Neuronal stem cell (in vitro differentiated cells): ENCODE results near the gene SLC6A11.

Experiments
- DNase-seq: peaks from one replicate; pipeline ENCODE4 v3.0.0-alpha.2; 2013; ENCODE audit warnings: low spot score
- H2AFZ ChIP-seq: one replicate; pipeline ENCODE4 v1.6.1; 2013; ENCODE audit warnings: mild to moderate bottlenecking, low read length, inconsistent platforms
- H2AK5ac ChIP-seq: 2 replicates; pipeline ENCODE4 v1.6.1; 2013; ENCODE audit warnings: low read depth, mild to moderate bottlenecking, inconsistent platforms, low read length, moderate library complexity, mixed read lengths
- H2BK120ac ChIP-seq: 2 replicates; pipeline ENCODE4 v1.6.1; 2013; ENCODE audit warnings: low read depth, mild to moderate bottlenecking, inconsistent platforms, low read length, moderate library complexity, mixed read lengths
- H2BK12ac ChIP-seq: one replicate; pipeline ENCODE4 v1.6.1; 2013; ENCODE audit warnings: low read length, inconsistent platforms
- H2BK15ac ChIP-seq: 2 replicates; pipeline ENCODE4 v1.6.1; 2013; ENCODE audit warnings: mild to moderate bottlenecking, low read length, inconsistent platforms, mixed read lengths
- H2BK5ac ChIP-seq: one replicate; pipeline ENCODE4 v1.6.1; 2013; ENCODE audit warnings: inconsistent platforms, mild to moderate bottlenecking, low read length, moderate library complexity
- H3K14ac ChIP-seq: one replicate; pipeline ENCODE4 v1.6.1; 2013; ENCODE audit warnings: low read length, inconsistent platforms
- H3K18ac ChIP-seq: 2 replicates; pipeline ENCODE4 v1.6.1; 2013; ENCODE audit warnings: low read length, inconsistent platforms
- H3K23ac ChIP-seq: 2 replicates; pipeline ENCODE4 v1.6.1; 2013; ENCODE audit warnings: low read depth, mild to moderate bottlenecking, mixed read lengths, low read length, inconsistent platforms; ENCODE audit not compliant: poor library complexity
- H3K27ac ChIP-seq: replicated peaks from 3 replicates; pipeline ENCODE4 v1.5.1; 2013; ENCODE audit warnings: low read length, inconsistent platforms
- H3K27me3 ChIP-seq, 3 experiments: 2 replicates each; pipeline ENCODE4 v1.6.1; 2013; ENCODE audit warnings: low read length in 3 of 3, mild to moderate bottlenecking in 2 of 3, inconsistent platforms in 1 of 3, low read depth in 1 of 3, mixed read lengths in 1 of 3, moderate library complexity in 1 of 3; ENCODE audit not compliant: control insufficient read depth in 3 of 3, insufficient read depth in 3 of 3
- H3K36me3 ChIP-seq, 2 donors: replicated peaks in 1 of 2; 2 replicates each; pipeline ENCODE4 v1.6.1; 2013; ENCODE audit warnings: low read length in 2 of 2; ENCODE audit not compliant: control insufficient read depth in 2 of 2, insufficient read depth in 2 of 2
- H3K4ac ChIP-seq: 2 replicates; pipeline ENCODE4 v1.6.1; 2013; ENCODE audit warnings: inconsistent platforms, mild to moderate bottlenecking, low read length, moderate library complexity
- H3K4me1 ChIP-seq, 2 donors: 1 replicate in 1 of 2; 2 replicates in 1 of 2; pipeline ENCODE4 v1.6.1; 2013; ENCODE audit warnings: low read length in 2 of 2, low read depth in 1 of 2; ENCODE audit not compliant: control insufficient read depth in 2 of 2, insufficient read depth in 1 of 2
- H3K4me2 ChIP-seq: one replicate; pipeline ENCODE4 v1.6.1; 2013; ENCODE audit warnings: mild to moderate bottlenecking, low read length, inconsistent platforms; ENCODE audit not compliant: insufficient read depth, poor library complexity, severe bottlenecking
- H3K4me3 ChIP-seq, 2 donors: 2 replicates each; pipeline ENCODE4 v1.5.1; 2013; ENCODE audit warnings: low read length in 2 of 2, mild to moderate bottlenecking in 2 of 2, inconsistent platforms in 1 of 2, moderate library complexity in 1 of 2
- H3K79me1 ChIP-seq: one replicate; pipeline ENCODE4 v1.6.1; 2013; ENCODE audit warnings: low read depth, mild to moderate bottlenecking, inconsistent platforms, low read length, moderate library complexity
- H3K9ac ChIP-seq: one replicate; pipeline ENCODE4 v1.6.1; 2013; ENCODE audit warnings: mild to moderate bottlenecking, low read depth, low read length, inconsistent platforms; ENCODE audit not compliant: poor library complexity
- H3K9me3 ChIP-seq, 2 donors: replicated peaks in 1 of 2; 2 replicates each; pipeline versions ENCODE3 to v1.6.1; 2013; ENCODE audit warnings: low read length in 2 of 2, mild to moderate bottlenecking in 2 of 2, inconsistent platforms in 1 of 2, low read depth in 1 of 2, mixed read lengths in 1 of 2, moderate library complexity in 1 of 2; ENCODE audit not compliant: control insufficient read depth in 2 of 2, insufficient read depth in 1 of 2
- H4K8ac ChIP-seq: one replicate; pipeline ENCODE4 v1.6.1; 2013; ENCODE audit warnings: low read depth, mild to moderate bottlenecking, inconsistent platforms, low read length, moderate library complexity
- H4K91ac ChIP-seq: one replicate; pipeline ENCODE4 v1.6.1; 2013; ENCODE audit warnings: low read length, low read depth, mild to moderate bottlenecking, inconsistent platforms; ENCODE audit not compliant: poor library complexity
- WGBS, 2 donors: extraction: QIAGEN DNeasy Blood & Tissue Kit; methylation state at CpG; one replicate each; pipeline ENCODE4 v1.1.7; 2013; ENCODE audit warnings: missing lambda C conversion rate in 2 of 2, mixed read lengths in 1 of 2; ENCODE audit not compliant: insufficient read length in 2 of 2, insufficient replicate concordance in 1 of 2; ENCODE audit errors: extremely low coverage in 2 of 2; 5-methylcytosine and 5-hydroxymethylcytosine counted together

Gene SLC6A11

GRCh38 chr3:10974131-10974530 lies 158.1 kb downstream of the SLC6A11 start:
- no peak overlapping the region for H3K27ac ChIP-seq
- H3K4ac ChIP-seq: no peak overlapping the region
- H2BK120ac ChIP-seq: no peak overlapping the region
- H2AK5ac ChIP-seq: no peak overlapping the region
- peaks cover 0 to 7% of the 10 kb centered on the region in 2 donors for H3K4me1 ChIP-seq
- no peak overlapping the region for H2BK15ac ChIP-seq
- no peak overlapping the region for H4K8ac ChIP-seq
- H3K9ac ChIP-seq: no peak overlapping the region
- H4K91ac ChIP-seq: no peak overlapping the region
- no peaks in the 10 kb centered on the region for H3K36me3 ChIP-seq
- no peak overlapping the region for H2AFZ ChIP-seq
- no peak overlapping the region for H3K23ac ChIP-seq
- no peak overlapping the region for H3K4me2 ChIP-seq
- no peak overlapping the region for H2BK12ac ChIP-seq
- H2BK5ac ChIP-seq: no peak overlapping the region
- DNase-seq: no peak
- no peak overlapping the region for H3K18ac ChIP-seq
- peaks cover 0 to 4% (median 0%) of the 10 kb centered on the region in 3 experiments for H3K27me3 ChIP-seq
- WGBS, 2 donors: no CpG with 5 or more reads among the region's 7 CpGs
- no peak overlapping the region for H3K4me3 ChIP-seq
- H3K79me1 ChIP-seq: no peaks in the 10 kb centered on the region
- H3K9me3 ChIP-seq: no peaks in the 10 kb centered on the region
- no peak overlapping the region for H3K14ac ChIP-seq

- Histone ChIP-seq H2AK5ac (no peak overlapping the region), H3K4ac (no peak overlapping the region), H3K9me3 (no peaks in the 10 kb centered on the region), H2BK120ac (no peak overlapping the region), H4K91ac (no peak overlapping the region), H3K18ac (no peak overlapping the region), H2AFZ (no peak overlapping the region), H3K4me3 (no peak overlapping the region), H3K9ac (no peak overlapping the region), H3K23ac (no peak overlapping the region), H2BK5ac (no peak overlapping the region), H3K4me2 (no peak overlapping the region), H4K8ac (no peak overlapping the region), H3K4me1 (peaks cover 0 to 7% of the 10 kb centered on the region in 2 donors), H2BK12ac (no peak overlapping the region), H3K27me3 (peaks cover 0 to 4% (median 0%) of the 10 kb centered on the region in 3 experiments), H3K79me1 (no peaks in the 10 kb centered on the region), H3K36me3 (no peaks in the 10 kb centered on the region), H3K14ac (no peak overlapping the region), H2BK15ac (no peak overlapping the region), H3K27ac (no peak overlapping the region)
- no peak for DNase-seq
- no CpG with 5 or more reads among the region's 7 CpGs for WGBS, 2 donors
Observed at GRCh38 chr3:10974746-10975375, 158.8 kb downstream of the SLC6A11 start.

GRCh38 chr3:10975695-10976234 lies 159.7 kb downstream of the SLC6A11 start:
- H4K91ac ChIP-seq: no peak overlapping the region
- peaks cover 0 to 7% of the 10 kb centered on the region in 2 donors for H3K4me1 ChIP-seq
- H3K79me1 ChIP-seq: no peaks in the 10 kb centered on the region
- no peak for DNase-seq
- H3K27me3 ChIP-seq: peaks cover 0 to 4% (median 0%) of the 10 kb centered on the region in 3 experiments
- no CpG with 5 or more reads among the region's 1 CpG for WGBS, 2 donors
- H3K27ac ChIP-seq: no peak overlapping the region
- no peak overlapping the region for H2BK15ac ChIP-seq
- H2BK120ac ChIP-seq: no peak overlapping the region
- no peak overlapping the region for H2BK5ac ChIP-seq
- no peak overlapping the region for H4K8ac ChIP-seq
- H2AK5ac ChIP-seq: no peak overlapping the region
- no peak overlapping the region for H3K4me2 ChIP-seq
- no peaks in the 10 kb centered on the region for H3K9me3 ChIP-seq
- H3K4me3 ChIP-seq: no peak overlapping the region
- no peak overlapping the region for H3K4ac ChIP-seq
- no peak overlapping the region for H2BK12ac ChIP-seq
- no peak overlapping the region for H3K9ac ChIP-seq
- no peak overlapping the region for H2AFZ ChIP-seq
- H3K18ac ChIP-seq: no peak overlapping the region
- H3K23ac ChIP-seq: no peak overlapping the region
- no peak overlapping the region for H3K14ac ChIP-seq
- no peaks in the 10 kb centered on the region for H3K36me3 ChIP-seq

- Histone ChIP-seq H2BK120ac (no peak overlapping the region), H3K4me2 (no peak overlapping the region), H3K23ac (no peak overlapping the region), H3K36me3 (no peaks in the 10 kb centered on the region), H3K27ac (no peak overlapping the region), H4K91ac (no peak overlapping the region), H2AFZ (no peak overlapping the region), H3K14ac (no peak overlapping the region), H3K9me3 (no peaks in the 10 kb centered on the region), H3K4me3 (no peak overlapping the region), H3K4ac (no peak overlapping the region), H2AK5ac (no peak overlapping the region), H3K9ac (no peak overlapping the region), H3K79me1 (no peaks in the 10 kb centered on the region), H2BK15ac (no peak overlapping the region), H2BK5ac (no peak overlapping the region), H2BK12ac (no peak overlapping the region), H4K8ac (no peak overlapping the region), H3K27me3 (peaks cover 0 to 4% (median 0%) of the 10 kb centered on the region in 3 experiments), H3K18ac (no peak overlapping the region), H3K4me1 (peaks cover 0 to 7% of the 10 kb centered on the region in 2 donors)
- WGBS, 2 donors: no CpG with 5 or more reads among the region's 1 CpG
- DNase-seq: no peak
Observed at GRCh38 chr3:10976770-10977169, 160.7 kb downstream of the SLC6A11 start.
